ENCODE measurements around the gene DOK6.

GRCh38 chr18:69538849-69539248 lies 138.2 kb downstream of the DOK6 start:
- TF ChIP-seq CTCF (conservative IDR thresholded peaks at IDR 0.05) = no peak
- no peak for TF ChIP-seq EZH2 (IDR thresholded peaks at IDR 0.05; ENCODE audit: low read depth)

Data from PC-9 (cell line).